Measurements from ENCODE around the gene SPATA31D3. TPM values are rescaled to one million over a fixed set of nuclear protein-coding genes. Genes with fewer than 3 reads are reported as not detected.
"Not testable (repeated sequence)": the region's sequence is repeated elsewhere in the genome, so short reads cannot be mapped to it uniquely, and the experiment has no call there.

Gene SPATA31D3
- total RNA-seq, 1 experiment from 2014 or later, result not detected

GRCh38 chr9:81986051-81986450 lies 42.8 kb downstream of the SPATA31D3 start:
- Histone ChIP-seq H3K79me2 (ENCODE audit: insufficient read depth, low read length) (no peaks in the 10 kb centered on the region), H3K4me2 (ENCODE audit: insufficient read depth, insufficient read length, low read length) (no peak overlapping the region)
- no peak overlapping the region for H3K27ac Mint-ChIP-seq

GRCh38 chr9:81988472-81988871 lies 45.2 kb downstream of the SPATA31D3 start, which contains the start of gene SPATA31D1:
TSS of gene SPATA31D1 (plus strand) at chr9:81988772. CDS start at chr9:81988819, 47 bp downstream.
- not testable (repeated sequence) for H3T11ph ChIP-seq (ENCODE audit: low read length); H4K8ac ChIP-seq (replicated peaks; ENCODE audit: insufficient read length, low read depth, low read length); H2BK12ac ChIP-seq (ENCODE audit: insufficient read length, low read depth, low read length); H2BK20ac ChIP-seq (ENCODE audit: low read depth, low read length, poor library complexity, severe bottlenecking); H4K91ac ChIP-seq (ENCODE audit: insufficient read length, low read depth, low read length); H3K23ac ChIP-seq (ENCODE audit: insufficient read length, low read depth, low read length); H3K14ac ChIP-seq (ENCODE audit: insufficient read depth, low read length); H3K56ac ChIP-seq (ENCODE audit: insufficient read length, low read depth, low read length); H3K27me3 Mint-ChIP-seq (ENCODE audit: low read depth); H3K9me3 Mint-ChIP-seq; H3K9me3 ChIP-seq (ENCODE audit: control insufficient read depth, low read depth, low read length); H4K20me1 ChIP-seq (ENCODE audit: control insufficient read depth, insufficient read depth, insufficient read length); H2AK5ac ChIP-seq (ENCODE audit: insufficient read length, low read length); H2BK5ac ChIP-seq (ENCODE audit: insufficient read length, low read length); H3K18ac ChIP-seq (ENCODE audit: insufficient read length, low read depth, low read length); H3K36me3 Mint-ChIP-seq (ENCODE audit: insufficient read depth in 1 of 3, low read depth in 3 of 3); H2BK120ac ChIP-seq (ENCODE audit: low read depth, low read length, poor library complexity, severe bottlenecking); H3K79me1 ChIP-seq (ENCODE audit: insufficient read depth, low read depth, low read length, poor library complexity, severe bottlenecking); H3K9ac ChIP-seq (ENCODE audit: extremely low read depth, insufficient read length, low read length); H3K4me3 Mint-ChIP-seq; H2BK15ac ChIP-seq (ENCODE audit: low read depth, low read length); H3K27ac ChIP-seq (ENCODE audit: insufficient read length, low read depth, low read length); H3K27ac Mint-ChIP-seq; H3K23me2 ChIP-seq (ENCODE audit: insufficient read length, low read depth, low read length, poor library complexity, severe bottlenecking); DNase-seq; H3K79me2 ChIP-seq (ENCODE audit: insufficient read depth, low read length); H3K4me1 Mint-ChIP-seq; H2AFZ ChIP-seq (ENCODE audit: low read length); H3K4me2 ChIP-seq (ENCODE audit: insufficient read depth, insufficient read length, low read length); H4K5ac ChIP-seq (ENCODE audit: insufficient read length, low read depth, low read length); H3K27me3 ChIP-seq (ENCODE audit: insufficient read depth, low read length); H3K4ac ChIP-seq (ENCODE audit: low read depth, low read length); H3K4me1 ChIP-seq (ENCODE audit: insufficient read depth, low read length)
- WGBS (ENCODE audit: extremely low coverage, insufficient read length, low lambda C conversion rate), result no CpG with 5 or more reads among the region's 1 CpG

More at GRCh38 chr9:81986051-81986450, 42.8 kb downstream of the SPATA31D3 start:
- Histone ChIP-seq H2BK120ac (ENCODE audit: low read depth, low read length, poor library complexity, severe bottlenecking) (no peak overlapping the region), H3K79me1 (ENCODE audit: insufficient read depth, low read depth, low read length, poor library complexity, severe bottlenecking) (no peaks in the 10 kb centered on the region), H3K9me3 (ENCODE audit: control insufficient read depth, low read depth, low read length) (no peaks in the 10 kb centered on the region), H3K27ac (ENCODE audit: insufficient read length, low read depth, low read length) (no peak overlapping the region), H3K4ac (ENCODE audit: low read depth, low read length) (no peak overlapping the region), H3K56ac (ENCODE audit: insufficient read length, low read depth, low read length) (no peak overlapping the region), H2AFZ (ENCODE audit: low read length) (no peak overlapping the region), H2BK20ac (ENCODE audit: low read depth, low read length, poor library complexity, severe bottlenecking) (no peak overlapping the region), H4K8ac (replicated peaks; ENCODE audit: insufficient read length, low read depth, low read length) (no peak overlapping the region), H2AK5ac (ENCODE audit: insufficient read length, low read length) (no peak overlapping the region), H4K5ac (ENCODE audit: insufficient read length, low read depth, low read length) (no peak overlapping the region), H2BK15ac (ENCODE audit: low read depth, low read length) (no peak overlapping the region), H3K18ac (ENCODE audit: insufficient read length, low read depth, low read length) (no peak overlapping the region), H2BK5ac (ENCODE audit: insufficient read length, low read length) (no peak overlapping the region), H3K14ac (ENCODE audit: insufficient read depth, low read length) (no peak overlapping the region), H3K23me2 (ENCODE audit: insufficient read length, low read depth, low read length, poor library complexity, severe bottlenecking) (no peaks in the 10 kb centered on the region), H4K91ac (ENCODE audit: insufficient read length, low read depth, low read length) (no peak overlapping the region), H3K4me1 (ENCODE audit: insufficient read depth, low read length) (no peaks in the 10 kb centered on the region), H2BK12ac (ENCODE audit: insufficient read length, low read depth, low read length) (no peak overlapping the region), H3K23ac (ENCODE audit: insufficient read length, low read depth, low read length) (no peak overlapping the region), H3K9ac (ENCODE audit: extremely low read depth, insufficient read length, low read length) (no peak overlapping the region), H4K20me1 (ENCODE audit: control insufficient read depth, insufficient read depth, insufficient read length) (no peaks in the 10 kb centered on the region), H3K27me3 (ENCODE audit: insufficient read depth, low read length) (no peaks in the 10 kb centered on the region), H3T11ph (ENCODE audit: low read length) (no peak overlapping the region)
- Mint-ChIP-seq H3K27me3 (ENCODE audit: low read depth) (no peaks in the 10 kb centered on the region), H3K36me3 (ENCODE audit: insufficient read depth in 1 of 3, low read depth in 3 of 3) (no peaks in the 10 kb centered on the region; a peak in 1 of 7 replicates), H3K4me1 (peaks cover 5% of the 10 kb centered on the region in 2 experiments; a peak in 3 of 4 replicates), H3K4me3 (no peak overlapping the region), H3K9me3 (no peaks in the 10 kb centered on the region)
- TF ChIP-seq, protein P1, sequence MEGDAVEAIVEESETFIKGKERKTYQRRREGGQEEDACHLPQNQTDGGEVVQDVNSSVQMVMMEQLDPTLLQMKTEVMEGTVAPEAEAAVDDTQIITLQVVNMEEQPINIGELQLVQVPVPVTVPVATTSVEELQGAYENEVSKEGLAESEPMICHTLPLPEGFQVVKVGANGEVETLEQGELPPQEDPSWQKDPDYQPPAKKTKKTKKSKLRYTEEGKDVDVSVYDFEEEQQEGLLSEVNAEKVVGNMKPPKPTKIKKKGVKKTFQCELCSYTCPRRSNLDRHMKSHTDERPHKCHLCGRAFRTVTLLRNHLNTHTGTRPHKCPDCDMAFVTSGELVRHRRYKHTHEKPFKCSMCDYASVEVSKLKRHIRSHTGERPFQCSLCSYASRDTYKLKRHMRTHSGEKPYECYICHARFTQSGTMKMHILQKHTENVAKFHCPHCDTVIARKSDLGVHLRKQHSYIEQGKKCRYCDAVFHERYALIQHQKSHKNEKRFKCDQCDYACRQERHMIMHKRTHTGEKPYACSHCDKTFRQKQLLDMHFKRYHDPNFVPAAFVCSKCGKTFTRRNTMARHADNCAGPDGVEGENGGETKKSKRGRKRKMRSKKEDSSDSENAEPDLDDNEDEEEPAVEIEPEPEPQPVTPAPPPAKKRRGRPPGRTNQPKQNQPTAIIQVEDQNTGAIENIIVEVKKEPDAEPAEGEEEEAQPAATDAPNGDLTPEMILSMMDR (conservative IDR thresholded peaks at IDR 0.05), result no peak
- WGBS (ENCODE audit: extremely low coverage, insufficient read length, low lambda C conversion rate), result no CpG with 5 or more reads among the region's 1 CpG
- no peak for DNase-seq

All from H9 (cell line).